OCI-LY1 (cell line): ENCODE results near the gene RLBP1.

Experiments
- H2AFZ ChIP-seq: fragments of 200-600 bp; sonication (generic), shearing (Covaris generic); 2 replicates; pipeline ENCODE4 v1.6.0; 2014; ENCODE audit warnings: antibody characterized with exemption, mild to moderate bottlenecking, low read length
- H3F3A ChIP-seq: fragments of 200-600 bp; sonication (generic), shearing (Covaris generic); 2 replicates; pipeline ENCODE4 v1.6.0; 2014; ENCODE audit warnings: mild to moderate bottlenecking, antibody characterized with exemption, low read length, moderate library complexity; ENCODE audit not compliant: insufficient read depth
- H3K27ac ChIP-seq: fragments of 200-600 bp; sonication (generic); 2 replicates; pipeline ENCODE4 v1.5.1; 2014; ENCODE audit warnings: low read length, mixed run types, mild to moderate bottlenecking, low read depth; ENCODE audit not compliant: poor library complexity, severe bottlenecking
- H3K27me3 ChIP-seq: fragments of 200-600 bp; sonication (generic); 2 replicates; pipeline ENCODE4 v1.6.0; 2014; ENCODE audit warnings: antibody characterized with exemption, mild to moderate bottlenecking, low read length, moderate library complexity; ENCODE audit not compliant: insufficient read depth
- H3K36me3 ChIP-seq: fragments of 200-600 bp; sonication (generic); 2 replicates; pipeline ENCODE4 v1.6.1; 2014; ENCODE audit warnings: mild to moderate bottlenecking, antibody characterized with exemption, low read length, moderate library complexity, mixed read lengths; ENCODE audit not compliant: insufficient read depth
- H3K4me1 ChIP-seq: fragments of 200-600 bp; sonication (generic); 2 replicates; pipeline ENCODE4 v1.5.1; 2014; ENCODE audit warnings: mild to moderate bottlenecking, low read length, moderate library complexity; ENCODE audit not compliant: insufficient read depth, severe bottlenecking
- H3K4me2 ChIP-seq: fragments of 200-600 bp; sonication (generic), shearing (Covaris generic); 2 replicates; pipeline ENCODE4 v1.6.1; 2014; ENCODE audit warnings: low read length
- H3K4me3 ChIP-seq: fragments of 200-600 bp; sonication (generic); 2 replicates; pipeline ENCODE4 v1.5.1; 2014; ENCODE audit warnings: low read length, low read depth, mild to moderate bottlenecking, mixed read lengths; ENCODE audit not compliant: poor library complexity, severe bottlenecking
- H3K79me2 ChIP-seq: fragments of 200-600 bp; shearing (Covaris generic); 2 replicates; pipeline ENCODE4 v1.6.1; 2016; ENCODE audit warnings: mixed run types, low read length, mixed read lengths; ENCODE audit not compliant: insufficient read depth
- H3K9ac ChIP-seq: fragments of 200-600 bp; sonication (generic), shearing (Covaris generic); 2 replicates; pipeline ENCODE4 v1.6.1; 2014; ENCODE audit warnings: mild to moderate bottlenecking, low read length, mixed read lengths
- H3K9me2 ChIP-seq: fragments of 200-600 bp; sonication (generic), shearing (Covaris generic); 2 replicates; pipeline ENCODE4 v1.6.1; 2014; ENCODE audit warnings: low read depth, mild to moderate bottlenecking, low read length, mixed read lengths
- H3K9me3 ChIP-seq: fragments of 200-600 bp; shearing (Covaris generic); 2 replicates; pipeline ENCODE4 v1.6.1; 2014; ENCODE audit warnings: low read length, mixed read lengths
- H4K20me1 ChIP-seq: fragments of 200-600 bp; sonication (generic), shearing (Covaris generic); 2 replicates; pipeline ENCODE4 v1.6.0; 2016; ENCODE audit warnings: mild to moderate bottlenecking, low read length; ENCODE audit not compliant: insufficient read depth
- EZH2 ChIP-seq: fragments of 200-600 bp; sonication (generic), shearing (Covaris generic); IDR thresholded peaks from 2 replicates; pipeline ENCODE4 v1.8.0; 2017; ENCODE audit warnings: borderline replicate concordance, mixed run types, mild to moderate bottlenecking, antibody characterized with exemption, low read length, moderate library complexity, mixed read lengths
- TF ChIP-seq, protein P1 (sequence below): fragments of 200-600 bp; sonication (generic), shearing (Covaris generic); IDR thresholded peaks from 2 replicates; pipeline ENCODE4 v1.5.1; 2017; ENCODE audit warnings: mild to moderate bottlenecking, antibody characterized with exemption, low read length, moderate library complexity, mixed read lengths

The RLBP1 gene

DNA sequence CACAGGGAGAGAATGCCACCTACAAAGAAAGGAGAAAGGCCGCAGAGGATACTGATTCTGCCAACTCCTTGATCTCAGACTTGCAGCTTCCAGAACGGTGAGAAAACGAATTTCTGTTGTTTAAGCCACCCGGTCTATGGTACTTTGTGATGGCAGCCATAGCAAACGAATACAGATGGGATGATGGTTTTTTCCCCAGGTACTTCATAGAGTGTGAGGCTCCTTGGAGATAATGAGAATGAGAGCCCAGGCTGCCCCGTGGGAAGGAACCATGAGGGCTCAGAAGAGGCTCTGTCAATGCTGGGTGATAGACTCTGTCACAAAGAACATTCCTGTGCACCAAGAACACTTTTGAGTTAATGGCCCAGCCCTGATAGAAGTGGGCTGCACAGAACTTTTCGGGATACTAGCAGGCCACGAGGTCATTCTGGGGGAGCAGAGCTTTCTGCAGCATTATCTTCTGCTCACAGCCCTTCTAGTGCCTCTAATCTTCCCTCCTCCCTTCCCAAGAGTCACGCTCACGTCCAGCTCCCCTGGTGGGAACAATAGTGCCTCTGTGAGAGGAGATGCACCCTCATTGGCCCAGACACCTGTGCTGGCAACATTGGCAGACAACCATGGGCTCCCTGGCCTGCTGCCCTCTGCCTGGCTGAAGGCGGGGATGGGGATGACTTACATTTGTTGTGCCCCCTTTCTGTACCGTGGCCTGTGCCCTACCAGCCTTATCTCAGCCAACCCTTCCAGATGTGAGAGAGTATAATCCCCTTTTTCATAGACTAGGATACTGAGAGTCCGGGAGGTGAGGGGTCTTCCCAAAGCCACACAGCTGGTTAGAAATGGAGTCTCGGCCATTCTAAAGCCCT, 5.2 kb upstream of the RLBP1 start:
- Histone ChIP-seq H3K9ac (no peak overlapping the region), H3K79me2 (no peaks in the 10 kb centered on the region), H3K4me2 (no peak overlapping the region), H3K9me2 (no peaks in the 10 kb centered on the region), H3K27me3 (no peaks in the 10 kb centered on the region), H3K9me3 (no peaks in the 10 kb centered on the region), H3K4me1 (no peaks in the 10 kb centered on the region), H3F3A (no peaks in the 10 kb centered on the region), H2AFZ (no peak overlapping the region), H3K4me3 (no peak overlapping the region), H3K36me3 (no peaks in the 10 kb centered on the region), H4K20me1 (no peaks in the 10 kb centered on the region), H3K27ac (no peak overlapping the region)
- no peak for TF ChIP-seq EZH2

DNA sequence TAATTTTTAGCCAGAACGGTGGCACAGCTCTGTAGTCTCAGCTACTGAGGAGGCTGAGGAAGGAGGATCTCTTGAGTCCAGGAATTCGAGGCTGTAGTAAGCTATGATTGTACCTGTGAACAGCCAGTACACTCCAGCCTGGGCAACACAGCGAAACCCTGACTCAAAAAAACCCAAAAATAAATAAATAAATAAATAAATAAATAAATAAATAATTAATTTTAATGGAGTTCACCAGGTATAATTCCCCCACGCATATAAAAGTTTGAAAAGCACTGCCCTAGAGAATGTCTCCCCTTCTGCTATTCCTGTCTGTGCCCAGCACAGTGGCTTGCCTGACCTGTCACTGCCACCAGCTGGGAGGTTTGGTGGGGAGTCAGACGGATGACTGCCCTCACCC, 4.2 kb upstream of the RLBP1 start:
- no peaks in the 10 kb centered on the region for H3K27me3 ChIP-seq
- H3K9me3 ChIP-seq = no peaks in the 10 kb centered on the region
- H3K79me2 ChIP-seq = no peaks in the 10 kb centered on the region
- TF ChIP-seq, protein P1, sequence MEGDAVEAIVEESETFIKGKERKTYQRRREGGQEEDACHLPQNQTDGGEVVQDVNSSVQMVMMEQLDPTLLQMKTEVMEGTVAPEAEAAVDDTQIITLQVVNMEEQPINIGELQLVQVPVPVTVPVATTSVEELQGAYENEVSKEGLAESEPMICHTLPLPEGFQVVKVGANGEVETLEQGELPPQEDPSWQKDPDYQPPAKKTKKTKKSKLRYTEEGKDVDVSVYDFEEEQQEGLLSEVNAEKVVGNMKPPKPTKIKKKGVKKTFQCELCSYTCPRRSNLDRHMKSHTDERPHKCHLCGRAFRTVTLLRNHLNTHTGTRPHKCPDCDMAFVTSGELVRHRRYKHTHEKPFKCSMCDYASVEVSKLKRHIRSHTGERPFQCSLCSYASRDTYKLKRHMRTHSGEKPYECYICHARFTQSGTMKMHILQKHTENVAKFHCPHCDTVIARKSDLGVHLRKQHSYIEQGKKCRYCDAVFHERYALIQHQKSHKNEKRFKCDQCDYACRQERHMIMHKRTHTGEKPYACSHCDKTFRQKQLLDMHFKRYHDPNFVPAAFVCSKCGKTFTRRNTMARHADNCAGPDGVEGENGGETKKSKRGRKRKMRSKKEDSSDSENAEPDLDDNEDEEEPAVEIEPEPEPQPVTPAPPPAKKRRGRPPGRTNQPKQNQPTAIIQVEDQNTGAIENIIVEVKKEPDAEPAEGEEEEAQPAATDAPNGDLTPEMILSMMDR = no peak
- no peak for TF ChIP-seq EZH2
- H4K20me1 ChIP-seq = no peaks in the 10 kb centered on the region
- H3K9ac ChIP-seq = no peak overlapping the region
- H3K9me2 ChIP-seq = no peaks in the 10 kb centered on the region
- H3K27ac ChIP-seq = no peak overlapping the region
- H3F3A ChIP-seq = no peaks in the 10 kb centered on the region
- no peak overlapping the region for H3K4me3 ChIP-seq
- no peak overlapping the region for H3K4me2 ChIP-seq
- H3K36me3 ChIP-seq = no peaks in the 10 kb centered on the region
- H2AFZ ChIP-seq = no peak overlapping the region
- no peaks in the 10 kb centered on the region for H3K4me1 ChIP-seq

DNA sequence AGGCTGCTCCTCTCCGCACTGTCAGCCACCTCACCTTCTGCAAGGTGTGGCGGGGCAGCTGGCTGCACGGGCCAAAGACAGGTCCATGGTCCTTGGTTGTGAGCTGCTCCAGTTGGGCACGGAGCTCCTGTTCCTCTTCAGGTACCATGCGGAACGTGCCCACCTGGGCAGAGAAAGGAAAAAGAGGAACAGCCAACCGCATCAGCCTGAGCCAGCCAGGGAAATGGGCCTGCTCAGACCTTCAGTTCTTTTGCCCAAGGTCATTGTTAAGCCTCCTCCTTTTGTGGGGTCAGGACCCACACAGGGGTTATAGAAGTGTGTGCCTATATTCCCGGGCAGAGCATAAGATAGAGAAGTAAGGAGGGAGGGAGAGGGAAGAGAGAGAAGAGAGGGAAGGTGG, 2.8 kb downstream of the RLBP1 start:
- H3K79me2 ChIP-seq = no peaks in the 10 kb centered on the region
- no peak overlapping the region for H2AFZ ChIP-seq
- no peaks in the 10 kb centered on the region for H3K4me1 ChIP-seq
- H3K27me3 ChIP-seq = no peaks in the 10 kb centered on the region
- no peaks in the 10 kb centered on the region for H4K20me1 ChIP-seq
- H3K9me3 ChIP-seq = no peaks in the 10 kb centered on the region
- no peaks in the 10 kb centered on the region for H3K36me3 ChIP-seq
- H3K4me2 ChIP-seq = no peak overlapping the region
- no peak overlapping the region for H3K27ac ChIP-seq
- TF ChIP-seq EZH2 = no peak
- TF ChIP-seq, protein P1 = no peak
- H3K9me2 ChIP-seq = no peaks in the 10 kb centered on the region
- H3K9ac ChIP-seq = no peak overlapping the region
- H3K4me3 ChIP-seq = no peak overlapping the region
- no peaks in the 10 kb centered on the region for H3F3A ChIP-seq
